Cardiac muscle cell (in vitro differentiated cells and primary cell): ENCODE measurements around the gene UBAC1. TPM values are rescaled to one million over a fixed set of nuclear protein-coding genes. Genes with fewer than 3 reads are reported as not detected.

ENCODE experiments used
- polyA plus RNA-seq: library from polyadenylated mRNA; unstranded; fragments of >200 nt; fragmentation: Nextera tagmentation; extraction: Ambion mirVana; gene quantifications from 2 replicates; pipeline ENCODE4 v1.2.1, GENCODE V29; 2016
- total RNA-seq: library from RNA; depleted of rRNA; stranded (reverse); fragments of >200 nt; gene quantifications from 2 replicates; pipeline ENCODE4 v1.2.3, GENCODE V29; 2016

UBAC1 gene
- total and polyA plus RNA-seq, 2 experiments from 2014 or later: 60.1 to 66.4 TPM

Other genes with a start within 250 kb of the UBAC1 start
- gene CAMSAP1, start 53.8 kb downstream of the UBAC1 start, total RNA-seq: 47.1 and 64.1 TPM in 2 replicates
- gene CAMSAP1, start 53.8 kb downstream of the UBAC1 start, polyA plus RNA-seq: 7.8 and 13.0 TPM in 2 replicates
- gene NACC2, start 133.9 kb upstream of the UBAC1 start, total RNA-seq: 12.0 and 12.2 TPM in 2 replicates
- 4.4 and 5.0 TPM in 2 replicates for gene NACC2, start 133.9 kb upstream of the UBAC1 start, polyA plus RNA-seq
- 29.3 and 41.6 TPM in 2 replicates for gene TMEM250, start 157.5 kb upstream of the UBAC1 start, total RNA-seq
- gene TMEM250, start 157.5 kb upstream of the UBAC1 start, polyA plus RNA-seq: 25.6 and 27.0 TPM in 2 replicates
- not detected in 2 replicates for gene LHX3, start 243.8 kb upstream of the UBAC1 start, total RNA-seq
- gene LHX3, start 243.8 kb upstream of the UBAC1 start, polyA plus RNA-seq: not detected in 2 replicates